Neural progenitor cell (in vitro differentiated cells): ENCODE data around the gene CAPZA1. TPM values are rescaled to one million over a fixed set of nuclear protein-coding genes. Genes with fewer than 3 reads are reported as not detected.

Source experiments
- DNase-seq: peaks from one replicate; pipeline ENCODE4 v3.0.0-alpha.2; 2016; ENCODE audit warnings: low spot score
- H2AFZ ChIP-seq: fragments of 200-600 bp; sonication (generic); replicated peaks from 2 replicates; pipeline ENCODE4 v1.6.1; 2016; ENCODE audit warnings: antibody characterized with exemption
- H3F3A ChIP-seq: fragments of 200-600 bp; sonication (generic); 2 replicates; pipeline ENCODE4 v1.6.1; 2016; ENCODE audit warnings: antibody characterized with exemption, low read depth
- H3K27ac ChIP-seq: fragments of 200-600 bp; sonication (generic); 2 replicates; pipeline ENCODE4 v1.5.1; 2016; ENCODE audit warnings: mild to moderate bottlenecking
- H3K27me3 ChIP-seq: fragments of 200-600 bp; sonication (generic); 2 replicates; pipeline ENCODE4 v1.6.1; 2016; ENCODE audit warnings: mild to moderate bottlenecking, moderate library complexity
- H3K36me3 ChIP-seq: fragments of 200-600 bp; sonication (generic); 2 replicates; pipeline ENCODE4 v1.5.1; 2016
- H3K4me1 ChIP-seq: fragments of 200-600 bp; sonication (generic); 2 replicates; pipeline ENCODE4 v1.6.1; 2016; ENCODE audit warnings: mixed run types
- H3K4me2 ChIP-seq: fragments of 200-600 bp; sonication (generic); 2 replicates; pipeline ENCODE4 v1.6.1; 2016
- H3K4me3 ChIP-seq: fragments of 200-600 bp; sonication (generic); 2 replicates; pipeline ENCODE4 v1.5.1; 2016
- H3K79me2 ChIP-seq: fragments of 200-600 bp; sonication (generic); 2 replicates; pipeline ENCODE4 v1.6.1; 2016; ENCODE audit warnings: low read depth
- H3K9ac ChIP-seq: fragments of 200-600 bp; sonication (generic); 2 replicates; pipeline ENCODE4 v1.6.1; 2016
- H3K9me3 ChIP-seq: fragments of 200-600 bp; sonication (generic); 2 replicates; pipeline ENCODE4 v1.5.1; 2016; ENCODE audit warnings: low read depth
- H4K20me1 ChIP-seq: fragments of 200-600 bp; sonication (generic); 2 replicates; pipeline ENCODE4 v1.6.1; 2016; ENCODE audit warnings: low read depth
- H3K27ac Mint-ChIP-seq: 3 replicates; pipeline ENCODE4 v1.8.0; 2021; ENCODE audit warnings: mixed read lengths
- H3K27me3 Mint-ChIP-seq: 2 replicates; pipeline ENCODE4 v1.8.0; 2022; ENCODE audit warnings: low read depth, mild to moderate bottlenecking, inconsistent platforms, moderate library complexity, mixed read lengths; ENCODE audit not compliant: insufficient read depth
- H3K36me3 Mint-ChIP-seq: 3 replicates; pipeline ENCODE4 v1.8.0; 2021; ENCODE audit warnings: mixed read lengths
- H3K4me1 Mint-ChIP-seq: 3 replicates; pipeline ENCODE4 v1.8.0; 2021; ENCODE audit warnings: mixed read lengths
- H3K4me3 Mint-ChIP-seq: 3 replicates; pipeline ENCODE4 v1.8.0; 2021; ENCODE audit warnings: mild to moderate bottlenecking, moderate library complexity, mixed read lengths
- H3K9me3 Mint-ChIP-seq: 3 replicates; pipeline ENCODE4 v1.8.0; 2020; ENCODE audit warnings: mixed read lengths
- CTCF ChIP-seq: fragments of 200-600 bp; sonication (generic); IDR thresholded peaks from 2 replicates; pipeline ENCODE4 v1.5.1; 2017; ENCODE audit warnings: antibody characterized with exemption, mild to moderate bottlenecking
- EZH2 ChIP-seq: fragments of 200-600 bp; sonication (generic); IDR thresholded peaks from 2 replicates; pipeline ENCODE4 v1.6.1; 2017; ENCODE audit warnings: antibody characterized with exemption, mild to moderate bottlenecking, moderate library complexity
- EZH2phosphoT487 ChIP-seq: fragments of 200-600 bp; sonication (generic); IDR thresholded peaks from 2 replicates; pipeline ENCODE4 v1.6.1; 2017; ENCODE audit warnings: antibody characterized with exemption
- total RNA-seq: library from RNA; depleted of rRNA; stranded (reverse); fragments of >200 nt; gene quantifications from 2 replicates; pipeline ENCODE4 v1.2.3, GENCODE V29; 2015; ENCODE audit warnings: low replicate concordance

CAPZA1 gene
- total RNA-seq, 1 donor from 2014 or later = 218 TPM

GRCh38 chr1:112710586-112710985 lies 91.0 kb downstream of the CAPZA1 start:
- Mint-ChIP-seq H3K27me3 (peaks cover 25% of the 10 kb centered on the region), H3K36me3 (peaks cover 4% of the 10 kb centered on the region), H3K27ac (no peak overlapping the region), H3K4me1 (peaks cover 26% of the 10 kb centered on the region), H3K9me3 (no peaks in the 10 kb centered on the region), H3K4me3 (no peak overlapping the region)
- no peak overlapping the region for H2AFZ ChIP-seq
- peaks cover 15% of the 10 kb centered on the region for H4K20me1 ChIP-seq
- H3K9ac ChIP-seq = no peak overlapping the region
- H3K4me1 ChIP-seq = peaks cover 28% of the 10 kb centered on the region
- no peak for TF ChIP-seq EZH2phosphoT487
- no peak for TF ChIP-seq EZH2
- TF ChIP-seq CTCF = no peak
- no peaks in the 10 kb centered on the region for H3K36me3 ChIP-seq
- peaks cover 17% of the 10 kb centered on the region for H3F3A ChIP-seq
- DNase-seq = no peak
- H3K79me2 ChIP-seq = no peaks in the 10 kb centered on the region
- no peak overlapping the region for H3K4me2 ChIP-seq
- peaks cover 73% of the 10 kb centered on the region for H3K27me3 ChIP-seq
- no peaks in the 10 kb centered on the region for H3K9me3 ChIP-seq
- no peak overlapping the region for H3K27ac ChIP-seq
- no peak overlapping the region for H3K4me3 ChIP-seq

GRCh38 chr1:112711041-112711440 lies 91.4 kb downstream of the CAPZA1 start:
- Histone ChIP-seq H3K27ac (no peak overlapping the region), H3K4me3 (no peak overlapping the region), H3K4me1 (peaks cover 28% of the 10 kb centered on the region), H4K20me1 (peaks cover 15% of the 10 kb centered on the region), H3K9ac (no peak overlapping the region), H3K79me2 (no peaks in the 10 kb centered on the region), H3K27me3 (peaks cover 74% of the 10 kb centered on the region), H3F3A (peaks cover 17% of the 10 kb centered on the region), H3K36me3 (no peaks in the 10 kb centered on the region), H3K4me2 (no peak overlapping the region), H3K9me3 (no peaks in the 10 kb centered on the region), H2AFZ (no peak overlapping the region)
- TF ChIP-seq EZH2 = no peak
- TF ChIP-seq CTCF = no peak
- no peak for TF ChIP-seq EZH2phosphoT487
- H3K4me1 Mint-ChIP-seq = peaks cover 26% of the 10 kb centered on the region
- peaks cover 30% of the 10 kb centered on the region for H3K27me3 Mint-ChIP-seq
- H3K36me3 Mint-ChIP-seq = peaks cover 4% of the 10 kb centered on the region
- no peaks in the 10 kb centered on the region for H3K9me3 Mint-ChIP-seq
- no peak for DNase-seq
- no peak overlapping the region for H3K4me3 Mint-ChIP-seq
- H3K27ac Mint-ChIP-seq = no peak overlapping the region

GRCh38 chr1:112711670-112712069 lies 92.0 kb downstream of the CAPZA1 start:
- H3K9me3 ChIP-seq = no peaks in the 10 kb centered on the region
- Mint-ChIP-seq H3K9me3 (no peaks in the 10 kb centered on the region), H3K4me1 (peaks cover 23% of the 10 kb centered on the region), H3K27me3 (peaks cover 31% of the 10 kb centered on the region), H3K27ac (no peak overlapping the region), H3K36me3 (peaks cover 4% of the 10 kb centered on the region), H3K4me3 (no peak overlapping the region)
- peaks cover 28% of the 10 kb centered on the region for H3K4me1 ChIP-seq
- no peak overlapping the region for H3K27ac ChIP-seq
- no peak overlapping the region for H2AFZ ChIP-seq
- peaks cover 15% of the 10 kb centered on the region for H4K20me1 ChIP-seq
- no peak for DNase-seq
- H3K27me3 ChIP-seq = peaks cover 77% of the 10 kb centered on the region
- peaks cover 17% of the 10 kb centered on the region for H3F3A ChIP-seq
- no peaks in the 10 kb centered on the region for H3K36me3 ChIP-seq
- no peaks in the 10 kb centered on the region for H3K79me2 ChIP-seq
- no peak overlapping the region for H3K4me2 ChIP-seq
- no peak overlapping the region for H3K9ac ChIP-seq
- H3K4me3 ChIP-seq = no peak overlapping the region
- no peak for TF ChIP-seq CTCF
- TF ChIP-seq EZH2phosphoT487 = no peak
- TF ChIP-seq EZH2 = no peak
